K562 (cell line): ENCODE measurements around the gene OLIG1. TPM values are rescaled to one million over a fixed set of nuclear protein-coding genes. Genes with fewer than 3 reads are reported as not detected.

Source experiments
- ATAC-seq: fragments of 200-7000 bp; cut with Tn5 transposase; 3 replicates; pipeline ENCODE4 v1.9.1; 2020; ENCODE audit warnings: moderate library complexity
- BruUV-seq: library from RNA; stranded (reverse); fragments of 400-500 nt; replicated peaks from 2 replicates; lab custom pipeline; 2021; lab: Mats Ljungman, UMichigan
- CTCF ChIA-PET: fragments of 300-600 bp; formaldehyde crosslinking; extraction: SDS; loops from one replicate; lab custom pipeline; 2021; ENCODE audit warnings: low intra/inter-chr PET ratio; lab: Yijun Ruan, JAX
- POLR2A ChIA-PET: fragments of 300-600, 350-650 bp; sonication (Branson Sonifier 250); formaldehyde crosslinking; extraction: SDS; loops from one replicate; lab custom pipeline; 2021; ENCODE audit warnings: antibody characterized with exemption, inconsistent platforms; lab: Yijun Ruan, JAX
- DNase-seq, 4 experiments: peaks; one replicate each; pipeline versions ENCODE4 v3.0.0 to v3.0.0-alpha.2; 2011 to 2018; ENCODE audit warnings: low spot score in 3 of 4, mixed read lengths in 3 of 4; ENCODE audit errors: extremely low read depth in 1 of 4
- FAIRE-seq: peaks from 2 replicates; lab custom pipeline; 2011; peaks lifted over from hg19 to GRCh38; lab: Jason Lieb, UNC
- H2AFZ ChIP-seq: 2 replicates; pipeline ENCODE4 v1.6.0; 2011; ENCODE audit warnings: low read depth, low read length, control low read depth, inconsistent platforms
- H3K27ac ChIP-seq: fragments of 200-600 bp; 3 replicates; pipeline ENCODE4 v1.8.0; 2011; ENCODE audit warnings: low read depth, mild to moderate bottlenecking, control low read depth, inconsistent platforms, low read length, moderate library complexity, mixed read lengths; ENCODE audit errors: extremely low read depth
- H3K27me3 ChIP-seq, 2 experiments: fragments of 300-600 bp in 1 of 2; 2 replicates in 1 of 2; 3 replicates in 1 of 2; pipeline versions ENCODE4 v1.6.0 to v1.8.0; 2011; ENCODE audit warnings: inconsistent platforms in 2 of 2, low read length in 2 of 2, mild to moderate bottlenecking in 1 of 2, mixed read lengths in 1 of 2, moderate library complexity in 1 of 2; ENCODE audit not compliant: control insufficient read depth in 2 of 2, insufficient read depth in 2 of 2
- H3K36me3 ChIP-seq: fragments of 300-600 bp; 3 replicates; pipeline ENCODE4 v1.8.0; 2011; ENCODE audit warnings: mild to moderate bottlenecking, low read length, inconsistent platforms; ENCODE audit not compliant: control insufficient read depth, insufficient read depth
- H3K4me1 ChIP-seq, 2 experiments: fragments of 200-600 bp in 1 of 2; replicated peaks in 1 of 2; 2 replicates in 1 of 2; 3 replicates in 1 of 2; pipeline versions ENCODE4 v1.5.1 to v1.8.0; 2011; ENCODE audit warnings: inconsistent platforms in 2 of 2, low read length in 2 of 2, mild to moderate bottlenecking in 1 of 2, mixed read lengths in 1 of 2, moderate library complexity in 1 of 2; ENCODE audit not compliant: control insufficient read depth in 2 of 2, insufficient read depth in 2 of 2
- H3K4me2 ChIP-seq: 2 replicates; pipeline ENCODE4 v1.6.1; 2011; ENCODE audit warnings: low read length, control low read depth, inconsistent platforms, mixed read lengths; ENCODE audit not compliant: insufficient read depth
- H3K4me3 ChIP-seq: fragments of 200-600 bp; sonication (generic), shearing (Covaris generic); 2 replicates; pipeline ENCODE4 v1.5.1; 2016; ENCODE audit warnings: control low read depth, inconsistent platforms
- H3K79me2 ChIP-seq: fragments of 200-600 bp; 3 replicates; pipeline ENCODE4 v1.8.0; 2011; ENCODE audit warnings: low read length, inconsistent platforms; ENCODE audit not compliant: control insufficient read depth, insufficient read depth
- H3K9ac ChIP-seq, 2 experiments: 2 replicates each; pipeline versions ENCODE4 v1.6.0 to v1.6.1; 2011; ENCODE audit warnings: low read depth in 2 of 2, low read length in 2 of 2, control low read depth in 1 of 2, inconsistent platforms in 1 of 2, mild to moderate bottlenecking in 1 of 2, mixed read lengths in 1 of 2; ENCODE audit not compliant: insufficient read depth in 1 of 2
- H3K9me1 ChIP-seq: one replicate; pipeline ENCODE4 v1.6.0; 2011; ENCODE audit warnings: inconsistent platforms, mild to moderate bottlenecking, low read length, moderate library complexity; ENCODE audit not compliant: control insufficient read depth, insufficient read depth
- H3K9me3 ChIP-seq: replicated peaks from 2 replicates; pipeline ENCODE4 v1.5.1; 2011; ENCODE audit warnings: low read depth, low read length, inconsistent platforms; ENCODE audit not compliant: control insufficient read depth, insufficient read depth
- H4K20me1 ChIP-seq: replicated peaks from 2 replicates; pipeline ENCODE4 v1.6.1; 2011; ENCODE audit warnings: low read length, inconsistent platforms, mixed read lengths; ENCODE audit not compliant: control insufficient read depth, insufficient read depth
- AFF1 ChIP-seq, 2 experiments: fragments of 450-650 bp; IDR thresholded peaks; 2 replicates each; pipeline ENCODE4 v1.6.1; 2018; ENCODE audit warnings: mild to moderate bottlenecking in 2 of 2, low read depth in 1 of 2; ENCODE audit not compliant: partially characterized antibody in 2 of 2
- ASH1L ChIP-seq: fragments of 450-650 bp; IDR thresholded peaks from 2 replicates; pipeline ENCODE4 v1.6.1; 2018; ENCODE audit warnings: borderline replicate concordance, mild to moderate bottlenecking, low read depth; ENCODE audit not compliant: partially characterized antibody
- CREBBP ChIP-seq: IDR thresholded peaks from one replicate; pipeline ENCODE4 v1.6.1; 2012; ENCODE audit warnings: low read depth, mild to moderate bottlenecking, control low read depth, inconsistent platforms, low read length
- DLX4 ChIP-seq: fragments of 250-450 bp; sonication (Bioruptor Pico); IDR thresholded peaks from 2 replicates; pipeline ENCODE4 v1.6.1; 2021; ENCODE audit warnings: mild to moderate bottlenecking
- EGR1 ChIP-seq: fragments of 450-650 bp; conservative IDR thresholded peaks from 2 replicates; pipeline ENCODE4 v1.6.1; 2017; ENCODE audit warnings: mild to moderate bottlenecking
- KLF1 ChIP-seq: fragments of 450-650 bp; IDR thresholded peaks from 2 replicates; pipeline ENCODE4 v1.6.1; 2016; ENCODE audit warnings: missing genetic modification characterization, missing compliant biosample characterization
- MBD1 ChIP-seq: fragments of 250-450 bp; sonication (Bioruptor Pico); IDR thresholded peaks from 2 replicates; pipeline ENCODE4 v1.8.0; 2022; ENCODE audit warnings: inconsistent platforms
- POLR2G ChIP-seq: fragments of 200-400 bp; formaldehyde crosslinking; IDR thresholded peaks from 2 replicates; pipeline ENCODE4 v1.6.1; 2017; ENCODE audit warnings: low read depth, mild to moderate bottlenecking, antibody characterized with exemption, low read length, moderate library complexity
- RNF219 ChIP-seq: fragments of 250-450 bp; sonication (Bioruptor Pico); IDR thresholded peaks from 2 replicates; pipeline ENCODE4 v1.5.0; 2022; ENCODE audit warnings: mild to moderate bottlenecking
- SIN3B ChIP-seq: fragments of 450-650 bp; IDR thresholded peaks from 2 replicates; pipeline ENCODE4 v1.6.1; 2017; ENCODE audit warnings: low read depth, mild to moderate bottlenecking, moderate library complexity
- SPI1 ChIP-seq: IDR thresholded peaks from 2 replicates; pipeline ENCODE4 v1.6.1; 2011; ENCODE audit warnings: low read depth, low read length, control low read depth, borderline replicate concordance
- TGIF2 ChIP-seq: sonication (generic); formaldehyde crosslinking; IDR thresholded peaks from 2 replicates; pipeline ENCODE4 v1.8.1; 2022; ENCODE audit warnings: mild to moderate bottlenecking, missing genetic modification reagents, moderate library complexity
- ZFP1 ChIP-seq: fragments of 450-650 bp; formaldehyde crosslinking; IDR thresholded peaks from 2 replicates; pipeline ENCODE4 v1.4.0; 2020; ENCODE audit warnings: mild to moderate bottlenecking, mixed read lengths
- ZNF316 ChIP-seq: fragments of 450-650 bp; IDR thresholded peaks from 2 replicates; pipeline ENCODE4 v1.6.1; 2016
- ZNF77 ChIP-seq: fragments of 250-450 bp; sonication (Bioruptor Pico); IDR thresholded peaks from 2 replicates; pipeline ENCODE4 v1.5.0; 2020
- WGBS: fragments of 100-300 bp; shearing (Covaris generic); methylation state at CpG from one replicate; pipeline ENCODE4 v1.1.6; 2016; ENCODE audit warnings: low coverage, mixed read lengths; ENCODE audit not compliant: insufficient coverage; ENCODE audit errors: missing lambda C conversion rate; 5-methylcytosine and 5-hydroxymethylcytosine counted together
- in situ Hi-C: fragments of 300-500 bp; cut with MboI; formaldehyde crosslinking; loops from 4 replicates; pipeline ENCODE4 v1.15.0; 2018; ENCODE audit warnings: inconsistent platforms, mixed read lengths
- intact Hi-C: fragments of 100-400 bp; cut with micrococcal nuclease; formaldehyde crosslinking; loops from 2 replicates; pipeline ENCODE4 v1.14.2; 2022
- polyA plus RNA-seq, 8 experiments: library from polyadenylated mRNA; depleted of rRNA in 4 of 8; stranded (reverse) in 5 of 8; unstranded in 3 of 8; fragments of >200 nt; fragmentation: Nextera tagmentation in 2 of 8; fragmentation: Illumina TruSeq in 1 of 8; extraction: Ambion mirVana in 2 of 8; extraction: Trizol in 1 of 8; gene quantifications; 2 replicates each; pipeline versions ENCODE4 v1.2.1 to v1.2.3, GENCODE V29; 2011 to 2014; ENCODE audit warnings: inconsistent platforms in 1 of 8, missing spikeins in 1 of 8
- total RNA-seq, 7 experiments: library from RNA; depleted of rRNA in 6 of 7; stranded (reverse); fragments of >200 nt in 6 of 7; fragmentation: Illumina TruSeq in 2 of 7; extraction: Trizol in 2 of 7; gene quantifications; 2 replicates each; pipeline versions ENCODE4 v1.2.1 to v1.2.3, GENCODE V29; 2011 to 2021; ENCODE audit warnings: low replicate concordance in 1 of 7

The OLIG1 gene
- total and polyA plus RNA-seq, 9 of the 15 experiments (the other 6 are each of a cell fraction or from before 2014, with no cell fraction given): not detected

- no peaks in the 10 kb centered on the region for H3K36me3 ChIP-seq
- peaks cover 63 to 86% of the 10 kb centered on the region in 2 experiments for H3K27me3 ChIP-seq
- no peaks in the 10 kb centered on the region; the same call in 1 of the 2 replicates for H4K20me1 ChIP-seq
- 6% methylated on average over 17 of the region's 17 CpGs for WGBS
- H3K4me2 ChIP-seq: no peak overlapping the region
- in situ Hi-C loops (no loop called here), intact Hi-C loops (no loop called here)
- FAIRE-seq (no peak), DNase-seq (no peak), ATAC-seq (no peak)
- no peak overlapping the region for H3K9ac ChIP-seq
- no TSS peak for BruUV-seq
- no peak overlapping the region for H2AFZ ChIP-seq
- no peak overlapping the region for H3K4me3 ChIP-seq
- H3K79me2 ChIP-seq: no peaks in the 10 kb centered on the region
- CTCF ChIA-PET: no interaction called here
- POLR2A ChIA-PET: interaction anchor here (0.5 to 1.4 kb wide), 3 partner anchors 11 to 1659 kb away, joined by 3 read pairs; no protein-coding TSS in a partner anchor
- H3K4me1 ChIP-seq: peaks cover 0 to 22% of the 10 kb centered on the region in 2 experiments; a peak in 1 of 5 replicates
- H3K9me3 ChIP-seq: no peaks in the 10 kb centered on the region
- no peaks in the 10 kb centered on the region for H3K9me1 ChIP-seq
- H3K27ac ChIP-seq: no peak overlapping the region
- TF ChIP-seq CREBBP: no peak
- no peak for TF ChIP-seq EGR1
- no peak for TF ChIP-seq SPI1
- TF ChIP-seq AFF1 (IDR thresholded peaks at IDR 0.05; ENCODE audit: low read depth in 1 of 2, partially characterized antibody in 2 of 2): no peak
- no peak for TF ChIP-seq ZNF77 (CRISPR knock-in tag)
- TF ChIP-seq POLR2G: no peak
- TF ChIP-seq DLX4 (CRISPR knock-in tag): no peak
- TF ChIP-seq KLF1 (tag): no peak
- no peak for TF ChIP-seq MBD1
- no peak for TF ChIP-seq SIN3B
- no peak for TF ChIP-seq ASH1L
- no peak for TF ChIP-seq ZFP1 (CRISPR knock-in tag)
- no peak for TF ChIP-seq ZNF316
- no peak for TF ChIP-seq TGIF2
- no peak for TF ChIP-seq RNF219
Measured at GRCh38 chr21:33022489-33022827, 47.5 kb upstream of the OLIG1 start.
